H9 (cell line): ENCODE results near the gene RASGRP4. TPM values are rescaled to one million over a fixed set of nuclear protein-coding genes. Genes with fewer than 3 reads are reported as not detected.

Experiments
- DNase-seq: peaks from one replicate; pipeline ENCODE4 v3.0.0-alpha.2; 2017
- H2AFZ ChIP-seq: one replicate; pipeline ENCODE4 v1.6.1; 2013; ENCODE audit warnings: mild to moderate bottlenecking, low read length, control low read depth, moderate library complexity
- H2AK5ac ChIP-seq: 2 replicates; pipeline ENCODE4 v1.6.1; 2013; ENCODE audit warnings: low read length, control low read depth, mixed read lengths; ENCODE audit not compliant: insufficient read length
- H2BK120ac ChIP-seq: one replicate; pipeline ENCODE4 v1.6.1; 2013; ENCODE audit warnings: low read depth, mild to moderate bottlenecking, low read length, control low read depth, inconsistent platforms; ENCODE audit not compliant: poor library complexity, severe bottlenecking
- H2BK12ac ChIP-seq: 2 replicates; pipeline ENCODE4 v1.6.1; 2013; ENCODE audit warnings: low read length, control low read depth, mixed read lengths, low read depth; ENCODE audit not compliant: insufficient read length
- H2BK15ac ChIP-seq: 2 replicates; pipeline ENCODE4 v1.6.1; 2013; ENCODE audit warnings: low read depth, low read length, control low read depth
- H2BK20ac ChIP-seq: one replicate; pipeline ENCODE4 v1.6.1; 2013; ENCODE audit warnings: low read depth, mild to moderate bottlenecking, low read length, control low read depth, inconsistent platforms; ENCODE audit not compliant: poor library complexity, severe bottlenecking
- H2BK5ac ChIP-seq: 2 replicates; pipeline ENCODE4 v1.6.1; 2013; ENCODE audit warnings: low read length, control low read depth, mixed read lengths; ENCODE audit not compliant: insufficient read length
- H3K14ac ChIP-seq: 2 replicates; pipeline ENCODE4 v1.6.1; 2013; ENCODE audit warnings: low read length, control low read depth; ENCODE audit not compliant: insufficient read depth
- H3K18ac ChIP-seq: 2 replicates; pipeline ENCODE4 v1.6.1; 2013; ENCODE audit warnings: low read depth, mild to moderate bottlenecking, mixed read lengths, low read length, control low read depth; ENCODE audit not compliant: insufficient read length
- H3K23ac ChIP-seq: 2 replicates; pipeline ENCODE4 v1.6.1; 2013; ENCODE audit warnings: low read length, control low read depth, mixed read lengths, low read depth; ENCODE audit not compliant: insufficient read length
- H3K23me2 ChIP-seq: 2 replicates; pipeline ENCODE4 v1.6.1; 2013; ENCODE audit warnings: low read depth, mild to moderate bottlenecking, mixed read lengths, low read length, control low read depth; ENCODE audit not compliant: insufficient read length, poor library complexity, severe bottlenecking
- H3K27ac ChIP-seq: 2 replicates; pipeline ENCODE4 v1.5.1; 2013; ENCODE audit warnings: low read length, control low read depth, mixed read lengths, low read depth; ENCODE audit not compliant: insufficient read length
- H3K27me3 ChIP-seq: 2 replicates; pipeline ENCODE4 v1.6.1; 2013; ENCODE audit warnings: low read length, control low read depth, inconsistent platforms; ENCODE audit not compliant: insufficient read depth
- H3K4ac ChIP-seq: 2 replicates; pipeline ENCODE4 v1.6.1; 2013; ENCODE audit warnings: low read depth, mild to moderate bottlenecking, control low read depth, inconsistent platforms, low read length, moderate library complexity
- H3K4me1 ChIP-seq: 2 replicates; pipeline ENCODE4 v1.6.1; 2013; ENCODE audit warnings: low read length, control low read depth, inconsistent platforms; ENCODE audit not compliant: insufficient read depth
- H3K4me2 ChIP-seq: 2 replicates; pipeline ENCODE4 v1.6.1; 2013; ENCODE audit warnings: low read length, control low read depth, mixed read lengths; ENCODE audit not compliant: insufficient read length, insufficient read depth
- H3K56ac ChIP-seq: 2 replicates; pipeline ENCODE4 v1.6.1; 2013; ENCODE audit warnings: low read depth, mild to moderate bottlenecking, mixed read lengths, low read length, control low read depth; ENCODE audit not compliant: insufficient read length
- H3K79me1 ChIP-seq: 2 replicates; pipeline ENCODE4 v1.6.1; 2013; ENCODE audit warnings: low read depth, mild to moderate bottlenecking, moderate library complexity, low read length, control low read depth, inconsistent platforms; ENCODE audit not compliant: insufficient read depth, poor library complexity, severe bottlenecking
- H3K79me2 ChIP-seq: 2 replicates; pipeline ENCODE4 v1.6.1; 2013; ENCODE audit warnings: low read length, control low read depth, inconsistent platforms; ENCODE audit not compliant: insufficient read depth
- H3K9ac ChIP-seq: 2 replicates; pipeline ENCODE4 v1.6.1; 2013; ENCODE audit warnings: low read length, control low read depth, mixed read lengths; ENCODE audit not compliant: insufficient read length; ENCODE audit errors: extremely low read depth
- H3K9me3 ChIP-seq: one replicate; pipeline ENCODE4 v1.6.1; 2013; ENCODE audit warnings: low read depth, low read length, inconsistent platforms; ENCODE audit not compliant: control insufficient read depth
- H3T11ph ChIP-seq: one replicate; pipeline ENCODE4 v1.6.1; 2013; ENCODE audit warnings: mild to moderate bottlenecking, low read length, control low read depth, inconsistent platforms
- H4K20me1 ChIP-seq: one replicate; pipeline ENCODE4 v1.6.1; 2013; ENCODE audit not compliant: control insufficient read depth, insufficient read length, insufficient read depth
- H4K5ac ChIP-seq: 2 replicates; pipeline ENCODE4 v1.6.1; 2013; ENCODE audit warnings: low read depth, mild to moderate bottlenecking, mixed read lengths, low read length, control low read depth; ENCODE audit not compliant: insufficient read length
- H4K8ac ChIP-seq: replicated peaks from 2 replicates; pipeline ENCODE4 v1.6.1; 2013; ENCODE audit warnings: low read length, control low read depth, mixed read lengths, low read depth; ENCODE audit not compliant: insufficient read length
- H4K91ac ChIP-seq: 2 replicates; pipeline ENCODE4 v1.6.1; 2013; ENCODE audit warnings: low read depth, mild to moderate bottlenecking, moderate library complexity, mixed read lengths, low read length, control low read depth; ENCODE audit not compliant: insufficient read length
- H3K27ac Mint-ChIP-seq, 3 experiments: 2 replicates in 2 of 3; 3 replicates in 1 of 3; pipeline ENCODE4 v1.8.0; 2020 to 2021; ENCODE audit warnings: mixed read lengths in 3 of 3, mild to moderate bottlenecking in 1 of 3, moderate library complexity in 1 of 3
- H3K27me3 Mint-ChIP-seq: 2 replicates; pipeline ENCODE4 v1.8.0; 2021; ENCODE audit warnings: low read depth, mild to moderate bottlenecking, moderate library complexity, mixed read lengths
- H3K36me3 Mint-ChIP-seq, 3 experiments: 2 replicates in 2 of 3; 3 replicates in 1 of 3; pipeline ENCODE4 v1.8.0; 2020 to 2021; ENCODE audit warnings: low read depth in 3 of 3, mixed read lengths in 3 of 3; ENCODE audit not compliant: insufficient read depth in 1 of 3
- H3K4me1 Mint-ChIP-seq, 2 experiments: 2 replicates each; pipeline ENCODE4 v1.8.0; 2020; ENCODE audit warnings: mixed read lengths in 2 of 2
- H3K4me3 Mint-ChIP-seq, 2 experiments: 2 replicates in 1 of 2; 3 replicates in 1 of 2; pipeline ENCODE4 v1.8.0; 2020 to 2021; ENCODE audit warnings: mild to moderate bottlenecking in 2 of 2, mixed read lengths in 2 of 2, moderate library complexity in 1 of 2
- H3K9me3 Mint-ChIP-seq, 2 experiments: 2 replicates in 1 of 2; 3 replicates in 1 of 2; pipeline ENCODE4 v1.8.0; 2020; ENCODE audit warnings: mild to moderate bottlenecking in 2 of 2, mixed read lengths in 2 of 2, moderate library complexity in 1 of 2
- WGBS: extraction: QIAGEN DNeasy Blood & Tissue Kit; methylation state at CpG from one replicate; pipeline ENCODE4 v1.1.7; 2013; ENCODE audit warnings: missing lambda C conversion rate, low lambda C conversion rate, mixed read lengths; ENCODE audit not compliant: insufficient read length; ENCODE audit errors: extremely low coverage; 5-methylcytosine and 5-hydroxymethylcytosine counted together
- total RNA-seq: library from RNA; stranded (reverse); gene quantifications from 2 replicates; pipeline ENCODE4 v1.2.1, GENCODE V29; 2021
- TF ChIP-seq, protein P1 (sequence below): fragments of 200-600 bp; sonication (generic); conservative IDR thresholded peaks from 3 replicates; pipeline ENCODE4 v1.8.0; 2021; ENCODE audit warnings: antibody characterized with exemption, mild to moderate bottlenecking

RASGRP4 gene
- total RNA-seq, 1 experiment from 2014 or later, result 0.28 TPM

DNA sequence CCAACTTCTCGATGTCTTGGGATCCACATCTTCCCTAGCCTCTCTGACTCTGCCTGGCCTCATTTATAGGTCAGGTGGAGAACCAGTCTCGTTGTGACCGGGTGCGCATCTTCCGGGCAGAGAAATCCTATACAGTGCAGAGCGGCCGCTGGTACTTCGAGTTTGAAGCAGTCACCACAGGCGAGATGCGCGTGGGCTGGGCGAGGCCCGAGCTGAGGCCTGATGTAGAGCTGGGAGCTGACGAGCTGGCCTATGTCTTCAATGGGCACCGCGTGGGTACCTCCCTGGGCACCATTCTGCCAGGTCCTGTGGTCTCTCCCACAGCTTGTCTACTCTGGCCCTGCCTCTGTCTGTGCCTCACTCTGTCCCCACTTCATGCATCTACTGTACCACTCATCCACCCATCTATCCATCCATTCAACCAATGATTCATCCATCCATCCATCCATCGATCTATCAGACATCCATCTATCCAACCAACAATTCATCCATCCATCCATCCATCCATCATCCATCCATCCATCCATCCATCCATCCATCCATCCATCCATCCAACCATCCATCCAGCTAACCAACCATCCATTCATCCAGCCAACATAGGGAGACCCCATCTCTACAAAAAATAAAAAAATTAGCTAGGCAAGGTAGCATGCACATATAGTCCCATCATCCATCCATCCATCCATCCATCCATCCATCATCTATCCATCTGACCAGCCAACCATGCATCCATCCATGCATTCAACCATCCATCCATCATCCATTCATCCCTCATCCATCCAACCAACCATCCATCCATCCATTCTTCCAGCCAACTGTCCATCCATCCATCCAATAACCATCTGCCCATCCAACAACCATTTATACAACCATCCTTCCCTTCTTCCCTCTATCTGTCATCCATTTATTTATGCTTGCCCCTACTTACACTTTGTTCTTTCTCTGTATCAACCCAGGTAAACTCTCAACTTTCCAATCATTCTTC is 41.8 kb upstream of the RASGRP4 start:
- peaks cover 6 to 7% of the 10 kb centered on the region in 2 experiments for H3K4me1 Mint-ChIP-seq
- no peaks in the 10 kb centered on the region for H3K79me2 ChIP-seq
- H2BK12ac ChIP-seq, result no peak overlapping the region
- no peak overlapping the region for H3K27ac ChIP-seq
- no peaks in the 10 kb centered on the region for H3K27me3 ChIP-seq
- H3K23ac ChIP-seq, result no peak overlapping the region
- no peaks in the 10 kb centered on the region for H3K4me1 ChIP-seq
- H3K36me3 Mint-ChIP-seq, result peaks cover 8 to 30% (median 27%) of the 10 kb centered on the region in 3 experiments; a peak in 6 of 7 replicates
- TF ChIP-seq, protein P1, sequence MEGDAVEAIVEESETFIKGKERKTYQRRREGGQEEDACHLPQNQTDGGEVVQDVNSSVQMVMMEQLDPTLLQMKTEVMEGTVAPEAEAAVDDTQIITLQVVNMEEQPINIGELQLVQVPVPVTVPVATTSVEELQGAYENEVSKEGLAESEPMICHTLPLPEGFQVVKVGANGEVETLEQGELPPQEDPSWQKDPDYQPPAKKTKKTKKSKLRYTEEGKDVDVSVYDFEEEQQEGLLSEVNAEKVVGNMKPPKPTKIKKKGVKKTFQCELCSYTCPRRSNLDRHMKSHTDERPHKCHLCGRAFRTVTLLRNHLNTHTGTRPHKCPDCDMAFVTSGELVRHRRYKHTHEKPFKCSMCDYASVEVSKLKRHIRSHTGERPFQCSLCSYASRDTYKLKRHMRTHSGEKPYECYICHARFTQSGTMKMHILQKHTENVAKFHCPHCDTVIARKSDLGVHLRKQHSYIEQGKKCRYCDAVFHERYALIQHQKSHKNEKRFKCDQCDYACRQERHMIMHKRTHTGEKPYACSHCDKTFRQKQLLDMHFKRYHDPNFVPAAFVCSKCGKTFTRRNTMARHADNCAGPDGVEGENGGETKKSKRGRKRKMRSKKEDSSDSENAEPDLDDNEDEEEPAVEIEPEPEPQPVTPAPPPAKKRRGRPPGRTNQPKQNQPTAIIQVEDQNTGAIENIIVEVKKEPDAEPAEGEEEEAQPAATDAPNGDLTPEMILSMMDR, result no peak
- no peak overlapping the region for H2AK5ac ChIP-seq
- H3K27me3 Mint-ChIP-seq, result no peaks in the 10 kb centered on the region
- no peak overlapping the region for H3K18ac ChIP-seq
- no peak overlapping the region for H3K27ac Mint-ChIP-seq
- no peak overlapping the region for H3T11ph ChIP-seq
- DNase-seq, result no peak
- H3K4me3 Mint-ChIP-seq, result no peak overlapping the region
- no peaks in the 10 kb centered on the region for H3K9me3 ChIP-seq
- H3K9me3 Mint-ChIP-seq, result no peaks in the 10 kb centered on the region
- H2AFZ ChIP-seq, result no peak overlapping the region
- no peak overlapping the region for H4K5ac ChIP-seq
- no peak overlapping the region for H3K14ac ChIP-seq
- H2BK15ac ChIP-seq, result no peak overlapping the region
- H2BK120ac ChIP-seq, result no peak overlapping the region
- no peaks in the 10 kb centered on the region for H4K20me1 ChIP-seq
- WGBS, result 100% methylated on average over 1 of the region's 17 CpGs
- H3K4ac ChIP-seq, result no peak overlapping the region
- H4K91ac ChIP-seq, result no peak overlapping the region
- no peak overlapping the region for H4K8ac ChIP-seq
- no peaks in the 10 kb centered on the region for H3K23me2 ChIP-seq
- no peaks in the 10 kb centered on the region for H3K79me1 ChIP-seq
- H2BK5ac ChIP-seq, result no peak overlapping the region
- no peak overlapping the region for H3K4me2 ChIP-seq
- no peak overlapping the region for H2BK20ac ChIP-seq
- H3K9ac ChIP-seq, result no peak overlapping the region
- H3K56ac ChIP-seq, result no peak overlapping the region
